ENCODE measurements around the gene HOXA6.

Gene HOXA6

DNA sequence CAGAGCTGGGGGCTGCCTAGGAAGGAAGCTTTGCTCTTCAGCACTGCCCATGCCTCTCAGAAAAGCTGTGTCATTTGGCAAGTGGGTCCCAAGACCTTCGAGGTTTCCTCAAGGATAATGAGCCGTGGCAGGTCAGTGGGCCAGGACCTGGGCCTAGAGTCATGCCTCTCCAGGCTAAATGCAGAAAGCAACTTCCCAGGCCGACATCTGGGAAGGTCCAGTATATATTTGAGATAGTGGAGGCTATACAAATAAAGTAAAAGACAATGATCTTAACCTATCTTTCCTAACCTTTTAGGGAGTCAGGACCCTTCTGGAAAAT is 28.9 kb upstream of the HOXA6 start:
- Histone ChIP-seq H3K4me3 (no peak overlapping the region), H4K20me1 (peaks cover 0 to 68% (median 42%) of the 10 kb centered on the region in 11 experiments; a peak in 17 of 22 replicates), H3K9ac (no peak overlapping the region), H3K36me3 (no peaks in the 10 kb centered on the region), H3K4me2 (no peak overlapping the region), H3K9me3 (replicated peaks in 1 of 11) (peaks cover 23 to 46% (median 33%) of the 10 kb centered on the region in 11 experiments), H3K27me3 (peaks cover 100% of the 10 kb centered on the region in 11 experiments), H3K4me1 (peaks cover 0 to 7% (median 0%) of the 10 kb centered on the region in 10 experiments; a peak in 3 of 20 replicates), H3K27ac (no peak overlapping the region)
- TF ChIP-seq Cebpa-rat (IDR thresholded peaks at IDR 0.05), result no peak

DNA sequence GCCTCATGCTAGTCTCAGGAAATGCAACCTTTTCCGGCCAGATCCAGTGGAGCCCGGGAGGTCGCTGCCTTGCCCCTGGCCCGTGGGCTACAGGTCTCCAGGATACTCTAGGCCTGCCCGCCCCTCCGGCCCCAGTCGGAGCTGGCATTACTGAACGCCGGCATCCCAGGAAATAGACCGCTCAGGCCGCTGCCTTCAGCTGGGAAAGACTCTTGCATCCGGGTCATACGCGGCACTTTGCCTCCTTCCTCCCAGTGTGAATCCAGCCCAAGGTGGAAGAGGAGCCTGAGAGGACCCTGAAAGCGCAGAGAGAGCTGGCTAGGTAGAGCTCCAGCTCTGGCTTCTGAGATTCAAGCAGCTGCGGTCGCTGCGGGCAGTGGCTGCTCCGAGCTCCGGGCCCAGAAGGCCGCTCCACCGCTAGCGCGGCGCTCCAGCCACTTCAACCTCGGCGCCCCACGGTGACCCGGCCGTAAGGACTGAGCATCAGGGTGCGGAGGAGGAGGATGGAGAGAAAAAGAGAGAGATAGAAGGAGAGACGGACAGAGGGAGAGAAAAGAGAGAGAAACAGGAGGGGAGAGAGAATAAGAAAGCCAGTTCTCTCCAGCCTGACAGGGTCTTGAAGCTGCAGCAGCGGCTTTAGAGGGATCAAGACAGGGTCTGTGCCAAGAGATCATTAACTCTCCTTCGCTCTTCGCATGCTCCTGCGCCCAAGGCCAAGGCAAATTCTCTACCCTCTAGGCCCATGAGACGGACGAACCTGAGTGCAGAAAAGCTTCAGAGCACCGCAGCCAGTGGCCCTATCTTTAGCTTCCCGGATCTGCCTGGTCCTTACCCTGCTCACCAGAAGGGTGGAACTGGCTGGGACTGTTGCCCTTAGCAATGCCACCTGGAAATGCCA is 28.3 kb upstream of the HOXA6 start:
- Histone ChIP-seq H3K36me3 (no peaks in the 10 kb centered on the region), H3K4me2 (no peak overlapping the region), H3K4me3 (no peak overlapping the region), H4K20me1 (peaks cover 0 to 72% (median 48%) of the 10 kb centered on the region in 11 experiments; a peak in 18 of 22 replicates), H3K9me3 (replicated peaks in 1 of 11) (peaks cover 23 to 46% (median 33%) of the 10 kb centered on the region in 11 experiments), H3K9ac (no peak overlapping the region), H3K4me1 (peaks cover 0 to 10% (median 0%) of the 10 kb centered on the region in 10 experiments; a peak in 3 of 20 replicates), H3K27ac (no peak overlapping the region), H3K27me3 (peaks cover 100% of the 10 kb centered on the region in 11 experiments)
- TF ChIP-seq Cebpa-rat (IDR thresholded peaks at IDR 0.05), result no peak

DNA sequence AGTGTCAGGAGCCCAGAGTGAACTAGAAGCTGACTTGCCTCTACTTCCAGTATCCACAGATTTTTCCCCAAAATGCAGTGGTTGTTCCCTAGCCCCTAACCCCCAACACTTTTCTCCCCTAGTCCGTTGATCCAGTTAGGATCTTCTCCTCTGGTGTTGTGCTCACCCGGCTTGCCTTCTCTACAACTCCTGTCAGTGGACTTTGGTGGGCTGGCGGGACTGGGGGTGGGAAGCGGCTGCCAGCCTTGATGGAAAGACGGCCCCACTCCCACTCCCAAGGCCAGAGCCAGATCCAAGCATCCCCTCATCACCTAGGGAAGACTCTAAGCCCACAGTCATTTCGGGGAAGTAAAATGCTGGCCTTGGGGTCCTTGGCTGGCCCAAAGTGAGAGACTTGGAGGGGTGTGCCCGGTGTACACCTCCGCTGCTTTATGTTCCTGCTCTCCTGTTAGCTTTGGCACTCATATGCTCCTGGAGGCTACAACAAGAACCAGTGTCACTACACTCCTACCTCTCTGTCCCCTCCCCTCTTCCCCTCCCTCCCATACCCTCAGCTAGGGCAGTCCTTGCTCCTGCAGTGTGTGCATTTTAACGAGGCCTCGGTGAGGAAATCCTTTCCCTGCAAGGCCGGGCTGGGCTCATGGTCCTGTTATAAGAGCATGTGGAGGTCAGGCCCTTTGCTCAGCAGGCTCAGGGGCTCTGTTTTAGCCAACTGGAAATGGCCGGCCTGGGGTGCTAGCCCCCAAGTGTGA is 27.5 kb upstream of the HOXA6 start:
- H3K4me2 ChIP-seq, result no peak overlapping the region
- H3K27ac ChIP-seq, result no peak overlapping the region
- no peak overlapping the region for H3K4me3 ChIP-seq
- H3K9ac ChIP-seq, result no peak overlapping the region
- H3K9me3 ChIP-seq (replicated peaks in 1 of 11), result peaks cover 23 to 42% (median 33%) of the 10 kb centered on the region in 11 experiments
- H4K20me1 ChIP-seq, result peaks cover 0 to 72% (median 50%) of the 10 kb centered on the region in 11 experiments; a peak in 18 of 22 replicates
- no peak for TF ChIP-seq Cebpa-rat (IDR thresholded peaks at IDR 0.05)
- H3K27me3 ChIP-seq, result peaks cover 100% of the 10 kb centered on the region in 11 experiments
- no peaks in the 10 kb centered on the region for H3K36me3 ChIP-seq
- H3K4me1 ChIP-seq, result peaks cover 0 to 10% (median 0%) of the 10 kb centered on the region in 10 experiments; a peak in 3 of 20 replicates

DNA sequence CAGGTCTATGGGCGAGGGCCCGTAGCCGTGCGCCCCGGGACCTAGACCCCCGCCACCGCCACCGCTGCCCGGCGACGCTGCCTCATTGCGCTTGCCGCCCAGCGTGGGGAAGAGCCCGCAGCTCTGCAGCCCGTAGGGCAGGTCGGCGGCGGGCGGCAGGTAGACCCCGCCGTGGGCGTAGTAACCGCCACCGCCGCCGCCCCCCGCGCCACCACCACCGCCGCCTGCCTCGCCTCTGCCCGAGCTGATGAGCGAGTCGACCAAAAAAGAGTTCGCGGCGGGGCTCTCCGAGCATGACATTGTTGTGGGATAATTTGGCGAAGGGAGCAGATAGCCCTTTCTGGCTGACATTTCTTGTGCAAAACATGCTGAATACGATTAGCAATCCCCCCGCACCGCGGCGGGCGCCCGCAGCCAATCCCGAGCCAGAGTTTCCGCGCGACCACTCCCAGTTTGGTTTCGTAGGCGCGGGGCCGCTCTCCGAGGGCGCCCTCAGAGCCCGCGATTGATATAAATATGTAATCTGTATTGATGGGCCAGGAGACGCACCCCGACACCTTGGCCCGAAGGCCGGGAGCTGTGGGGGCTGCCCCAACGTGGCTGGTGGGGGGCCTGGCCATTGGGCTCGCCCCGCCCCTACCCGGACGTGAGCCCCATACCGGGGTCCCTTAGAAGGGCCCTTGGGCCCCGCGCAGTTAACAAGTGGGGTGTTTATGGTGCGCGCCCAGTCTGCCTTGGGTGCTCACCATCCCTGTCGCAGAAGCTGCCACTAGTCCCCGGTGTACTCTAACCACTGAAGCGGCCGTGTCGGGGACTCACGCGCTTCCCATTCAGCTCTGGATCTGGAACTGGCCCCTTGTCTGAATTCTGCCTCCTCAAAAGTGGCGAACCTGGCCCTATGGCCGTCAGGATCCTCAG is 26.6 kb upstream of the HOXA6 start, which contains the start of gene HOXA10:
TSS of gene HOXA10 (minus strand) at position 365 of the 918 bp plus-strand sequence. CDS start at position 351, 14 bp downstream.
- peaks cover 0 to 10% (median 0%) of the 10 kb centered on the region in 10 experiments; a peak in 4 of 20 replicates for H3K4me1 ChIP-seq
- H3K27ac ChIP-seq, result no peak within 1 kb of the TSS
- peak within 1 kb of the TSS; percentile 4 to 60 (median 42); a peak in 16 of 20 replicates for H3K4me3 ChIP-seq
- peaks cover 23 to 33% (median 26%) of the 10 kb centered on the region in 11 experiments for H3K9me3 ChIP-seq (replicated peaks in 1 of 11)
- no peak for TF ChIP-seq Cebpa-rat (IDR thresholded peaks at IDR 0.05)
- peak within 1 kb of the TSS; percentile 24 to 72 (median 50); a peak in 19 of 22 replicates for H3K4me2 ChIP-seq
- peaks cover 100% of the 10 kb centered on the region in 11 experiments for H3K27me3 ChIP-seq
- no peaks in the 10 kb centered on the region for H3K36me3 ChIP-seq
- H4K20me1 ChIP-seq, result peaks cover 0 to 79% (median 58%) of the 10 kb centered on the region in 11 experiments; a peak in 18 of 22 replicates
- H3K9ac ChIP-seq, result no peak within 1 kb of the TSS

DNA sequence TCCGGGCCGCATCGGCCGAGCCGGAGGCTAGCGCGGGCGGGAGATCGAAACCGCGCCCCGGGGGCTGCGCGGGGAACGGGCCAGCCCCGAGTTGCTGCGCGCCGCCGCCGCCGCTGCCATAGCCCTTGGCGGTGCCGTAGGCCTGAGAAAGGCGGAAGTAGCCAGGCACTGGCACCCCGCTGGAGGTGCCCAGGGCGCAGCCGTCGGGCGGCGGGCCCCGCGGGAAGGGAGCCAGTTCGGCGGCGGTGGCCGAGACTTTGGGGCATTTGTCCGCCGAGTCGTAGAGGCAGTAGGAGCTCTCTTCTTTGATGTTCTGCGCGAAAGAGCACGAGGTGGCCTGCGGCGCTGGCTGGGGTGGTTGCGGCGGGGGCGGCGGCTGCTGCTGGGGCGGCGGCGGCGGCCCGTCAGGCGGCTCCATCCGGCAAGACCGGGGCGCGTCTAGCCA is 26.0 kb upstream of the HOXA6 start:
- peak overlapping the region; percentile 24 to 72 (median 50); a peak in 19 of 22 replicates for H3K4me2 ChIP-seq
- H3K27ac ChIP-seq, result no peak overlapping the region
- peak overlapping the region; percentile 4 to 60 (median 42); a peak in 16 of 20 replicates for H3K4me3 ChIP-seq
- peaks cover 0 to 86% (median 65%) of the 10 kb centered on the region in 11 experiments; a peak in 18 of 22 replicates for H4K20me1 ChIP-seq
- H3K27me3 ChIP-seq, result peaks cover 100% of the 10 kb centered on the region in 11 experiments
- no peaks in the 10 kb centered on the region for H3K36me3 ChIP-seq
- peaks cover 0 to 10% (median 0%) of the 10 kb centered on the region in 10 experiments; a peak in 4 of 20 replicates for H3K4me1 ChIP-seq
- H3K9ac ChIP-seq, result no peak overlapping the region
- peaks cover 23 to 33% (median 26%) of the 10 kb centered on the region in 11 experiments for H3K9me3 ChIP-seq (replicated peaks in 1 of 11)
- no peak for TF ChIP-seq Cebpa-rat (IDR thresholded peaks at IDR 0.05)

DNA sequence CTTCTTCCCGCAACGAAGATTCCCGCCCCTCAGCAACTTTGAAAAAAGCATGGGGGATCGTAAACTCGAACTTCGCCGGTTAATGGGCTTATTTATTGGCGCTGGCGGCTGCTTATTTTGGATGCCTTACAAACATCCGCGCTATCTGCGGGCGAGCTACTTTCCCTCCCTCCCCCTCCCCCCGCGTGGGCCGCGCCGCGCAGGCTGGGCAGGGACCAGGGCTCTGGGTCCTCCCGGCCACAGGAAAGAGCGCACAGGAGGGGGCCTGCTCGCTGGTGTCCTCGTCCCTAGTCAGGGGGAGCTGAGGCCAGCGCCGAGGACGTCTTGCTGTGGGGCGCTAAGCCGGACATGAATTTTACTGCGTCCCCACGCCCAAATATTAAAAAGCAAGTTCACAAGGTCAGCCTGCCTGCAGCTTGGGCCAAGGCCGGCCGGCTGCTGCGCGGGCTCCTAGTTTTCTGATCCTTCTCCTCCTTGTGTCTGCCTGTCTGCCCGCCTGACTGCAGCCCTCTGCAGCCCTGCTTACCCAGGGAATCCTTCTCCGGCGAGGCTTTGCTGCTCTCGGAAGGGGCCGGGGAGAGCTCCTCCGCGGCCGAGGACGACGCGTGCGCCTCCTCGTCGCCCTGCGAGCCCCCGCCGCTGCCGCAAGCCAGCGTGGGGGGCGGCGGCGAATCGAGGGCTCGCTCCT is 25.4 kb upstream of the HOXA6 start:
- Histone ChIP-seq H3K4me3 (peak overlapping the region; percentile 4 to 60 (median 42); a peak in 16 of 20 replicates), H3K4me1 (peaks cover 0 to 10% (median 0%) of the 10 kb centered on the region in 10 experiments; a peak in 4 of 20 replicates), H4K20me1 (peaks cover 0 to 91% (median 71%) of the 10 kb centered on the region in 11 experiments; a peak in 18 of 22 replicates), H3K27ac (no peak overlapping the region), H3K9me3 (replicated peaks in 1 of 11) (peaks cover 23 to 38% (median 26%) of the 10 kb centered on the region in 11 experiments), H3K9ac (no peak overlapping the region), H3K4me2 (peak overlapping the region; percentile 24 to 72 (median 50); a peak in 19 of 22 replicates), H3K36me3 (no peaks in the 10 kb centered on the region), H3K27me3 (peaks cover 100% of the 10 kb centered on the region in 11 experiments)
- no peak for TF ChIP-seq Cebpa-rat (IDR thresholded peaks at IDR 0.05)

DNA sequence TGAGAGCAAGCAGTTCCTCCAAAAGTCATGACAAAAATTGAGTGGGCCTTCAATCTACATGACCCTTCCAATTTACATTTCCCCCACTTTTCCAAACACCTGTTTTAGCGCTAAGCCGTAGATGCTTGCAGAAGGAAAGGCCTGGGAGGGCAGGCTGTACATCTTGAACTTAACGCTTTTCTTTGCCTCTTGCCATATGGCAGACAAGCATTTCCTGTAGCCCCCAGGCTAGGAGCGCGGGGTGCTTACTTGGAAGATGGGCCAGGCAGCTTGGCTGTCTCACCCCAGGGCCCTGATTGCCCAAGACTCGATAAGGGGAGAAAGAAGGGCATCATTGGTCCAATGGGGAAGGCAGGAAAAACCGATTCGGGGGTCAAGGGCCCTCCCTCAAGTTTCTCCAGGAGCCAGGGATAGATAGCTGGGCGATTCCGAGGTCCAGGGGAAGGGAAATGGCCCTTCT is 24.8 kb upstream of the HOXA6 start:
- H3K27ac ChIP-seq, result no peak overlapping the region
- H3K9me3 ChIP-seq (replicated peaks in 1 of 11), result peaks cover 23 to 38% (median 26%) of the 10 kb centered on the region in 11 experiments
- peaks cover 0 to 10% (median 0%) of the 10 kb centered on the region in 10 experiments; a peak in 5 of 20 replicates for H3K4me1 ChIP-seq
- H3K9ac ChIP-seq, result no peak overlapping the region
- H3K27me3 ChIP-seq, result peaks cover 100% of the 10 kb centered on the region in 11 experiments
- no peaks in the 10 kb centered on the region for H3K36me3 ChIP-seq
- peaks cover 0 to 98% (median 77%) of the 10 kb centered on the region in 11 experiments; a peak in 18 of 22 replicates for H4K20me1 ChIP-seq
- no peak for TF ChIP-seq Cebpa-rat (IDR thresholded peaks at IDR 0.05)
- H3K4me3 ChIP-seq, result no peak overlapping the region; a peak in 2 of 20 replicates
- no peak overlapping the region for H3K4me2 ChIP-seq
